H1 (cell line): ENCODE results near the gene KLHL21. TPM values are rescaled to one million over a fixed set of nuclear protein-coding genes. Genes with fewer than 3 reads are reported as not detected.

Experiments
- CTCF ChIA-PET: fragments of 300-600 bp; sonication (Branson Sonifier 250); formaldehyde crosslinking; loops from one replicate; lab custom pipeline; 2021; ENCODE audit not compliant: partially characterized antibody; lab: Charles Lee
- POLR2A ChIA-PET: fragments of 300-600 bp; sonication (Branson Sonifier 250); formaldehyde crosslinking; loops from one replicate; lab custom pipeline; 2021; ENCODE audit warnings: inconsistent platforms; ENCODE audit not compliant: partially characterized antibody; lab: Charles Lee
- DNase-seq, 2 experiments: peaks; one replicate each; pipeline versions ENCODE4 v3.0.0 to v3.0.0-alpha.2; 2010 to 2022; ENCODE audit warnings: low spot score in 2 of 2, low read depth in 1 of 2, mixed read lengths in 1 of 2
- FAIRE-seq: peaks from 2 replicates; lab custom pipeline; 2011; peaks lifted over from hg19 to GRCh38; lab: Jason Lieb, UNC
- H2AFZ ChIP-seq: 2 replicates; pipeline ENCODE4 v1.8.1; 2012; ENCODE audit warnings: low read length, inconsistent platforms
- H2AK5ac ChIP-seq: 2 replicates; pipeline ENCODE4 v1.6.1; 2013; ENCODE audit warnings: low read depth, low read length
- H2BK120ac ChIP-seq: replicated peaks from 2 replicates; pipeline ENCODE3; 2013; ENCODE audit warnings: low read depth, low read length, inconsistent platforms
- H2BK12ac ChIP-seq: 2 replicates; pipeline ENCODE4 v1.6.1; 2013; ENCODE audit warnings: low read depth, low read length
- H2BK15ac ChIP-seq: 2 replicates; pipeline ENCODE4 v1.6.1; 2013; ENCODE audit warnings: low read length
- H2BK20ac ChIP-seq: 2 replicates; pipeline ENCODE4 v1.6.1; 2013; ENCODE audit warnings: low read length
- H2BK5ac ChIP-seq: 2 replicates; pipeline ENCODE4 v1.6.1; 2013; ENCODE audit warnings: low read depth, low read length
- H3K14ac ChIP-seq: 2 replicates; pipeline ENCODE4 v1.6.1; 2013; ENCODE audit warnings: inconsistent platforms; ENCODE audit not compliant: insufficient read length
- H3K18ac ChIP-seq: 2 replicates; pipeline ENCODE4 v1.6.1; 2013; ENCODE audit warnings: low read length; ENCODE audit errors: extremely low read depth
- H3K23ac ChIP-seq: 2 replicates; pipeline ENCODE4 v1.6.1; 2013; ENCODE audit warnings: inconsistent platforms; ENCODE audit not compliant: insufficient read length
- H3K23me2 ChIP-seq: 2 replicates; pipeline ENCODE4 v1.6.1; 2013; ENCODE audit warnings: low read depth, low read length
- H3K27ac ChIP-seq: 2 replicates; pipeline ENCODE4 v1.6.1; 2011; ENCODE audit warnings: low read depth, low read length, inconsistent platforms
- H3K27me3 ChIP-seq, 4 experiments: replicated peaks in 1 of 4; 1 replicate in 1 of 4; 2 replicates in 3 of 4; pipeline versions ENCODE4 v1.6.1 to v1.8.1; 2011 to 2013; ENCODE audit warnings: low read length in 3 of 4, mild to moderate bottlenecking in 3 of 4, inconsistent platforms in 2 of 4, mixed read lengths in 2 of 4, moderate library complexity in 1 of 4; ENCODE audit not compliant: control insufficient read depth in 3 of 4, insufficient read depth in 3 of 4; ENCODE audit errors: extremely low read depth in 1 of 4
- H3K36me3 ChIP-seq, 4 experiments: 2 replicates each; pipeline versions ENCODE4 v1.6.1 to v1.8.1; 2011 to 2013; ENCODE audit warnings: mild to moderate bottlenecking in 4 of 4, low read length in 3 of 4, moderate library complexity in 2 of 4, control low read depth in 1 of 4, inconsistent platforms in 1 of 4; ENCODE audit not compliant: insufficient read depth in 4 of 4, control insufficient read depth in 2 of 4
- H3K4ac ChIP-seq: replicated peaks from 2 replicates; pipeline ENCODE3; 2013; ENCODE audit warnings: low read length, low read depth, mixed read lengths, inconsistent platforms; ENCODE audit not compliant: insufficient read length
- H3K4me1 ChIP-seq, 4 experiments: replicated peaks in 1 of 4; 1 replicate in 1 of 4; 2 replicates in 3 of 4; pipeline versions ENCODE4 v1.6.1 to v1.8.1; 2011 to 2013; ENCODE audit warnings: low read length in 3 of 4, inconsistent platforms in 2 of 4, mixed read lengths in 1 of 4; ENCODE audit not compliant: insufficient read depth in 4 of 4, control insufficient read depth in 3 of 4
- H3K4me2 ChIP-seq, 2 experiments: 2 replicates each; pipeline versions ENCODE4 v1.6.1 to v1.8.1; 2011 to 2013; ENCODE audit warnings: low read depth in 2 of 2, low read length in 2 of 2, control low read depth in 1 of 2, inconsistent platforms in 1 of 2, mild to moderate bottlenecking in 1 of 2; ENCODE audit not compliant: insufficient read depth in 1 of 2
- H3K4me3 ChIP-seq, 4 experiments: fragments of 200-600, 300-600 bp in 1 of 4; sonication (generic), shearing (Covaris generic), sonication (Bioruptor Twin) in 1 of 4; 2 replicates each; pipeline versions ENCODE4 v1.5.1 to v1.8.1; 2011 to 2016; ENCODE audit warnings: low read length in 4 of 4, low read depth in 3 of 4, control low read depth in 2 of 4, inconsistent platforms in 2 of 4, mild to moderate bottlenecking in 2 of 4, mixed read lengths in 1 of 4, moderate library complexity in 1 of 4; ENCODE audit not compliant: insufficient read depth in 2 of 4; ENCODE audit errors: extremely low read depth in 1 of 4
- H3K56ac ChIP-seq: replicated peaks from 2 replicates; pipeline ENCODE3; 2013; ENCODE audit warnings: low read depth, mild to moderate bottlenecking, mixed read lengths, low read length, inconsistent platforms; ENCODE audit not compliant: insufficient read length
- H3K79me1 ChIP-seq: 2 replicates; pipeline ENCODE4 v1.6.1; 2013; ENCODE audit warnings: low read depth, low read length, control low read depth
- H3K79me2 ChIP-seq, 2 experiments: 2 replicates each; pipeline versions ENCODE4 v1.6.1 to v1.8.1; 2012 to 2013; ENCODE audit warnings: low read length in 2 of 2, mild to moderate bottlenecking in 2 of 2, inconsistent platforms in 1 of 2; ENCODE audit not compliant: insufficient read depth in 2 of 2, control insufficient read depth in 1 of 2
- H3K9ac ChIP-seq, 4 experiments: replicated peaks in 1 of 4; 1 replicate in 1 of 4; 2 replicates in 3 of 4; pipeline versions ENCODE4 v1.6.1 to v1.8.1; 2011 to 2013; ENCODE audit warnings: low read depth in 3 of 4, low read length in 3 of 4, control low read depth in 2 of 4, mild to moderate bottlenecking in 2 of 4, moderate library complexity in 2 of 4, inconsistent platforms in 1 of 4; ENCODE audit errors: extremely low read depth in 1 of 4
- H3K9me3 ChIP-seq, 2 experiments: 2 replicates each; pipeline versions ENCODE4 v1.6.1 to v1.8.1; 2012 to 2013; ENCODE audit warnings: mild to moderate bottlenecking in 2 of 2, moderate library complexity in 2 of 2, control low read depth in 1 of 2, inconsistent platforms in 1 of 2, low read depth in 1 of 2, low read length in 1 of 2, mixed read lengths in 1 of 2; ENCODE audit not compliant: insufficient read depth in 2 of 2
- H4K20me1 ChIP-seq, 2 experiments: replicated peaks in 1 of 2; 2 replicates each; pipeline versions ENCODE3 to v1.8.1; 2011 to 2013; ENCODE audit warnings: inconsistent platforms in 2 of 2, low read length in 2 of 2, mild to moderate bottlenecking in 1 of 2; ENCODE audit not compliant: insufficient read depth in 2 of 2, control insufficient read depth in 1 of 2
- H4K5ac ChIP-seq: 2 replicates; pipeline ENCODE4 v1.6.1; 2013; ENCODE audit warnings: low read length, low read depth, mixed read lengths, inconsistent platforms; ENCODE audit not compliant: insufficient read length
- H4K8ac ChIP-seq: 2 replicates; pipeline ENCODE4 v1.8.0; 2013; ENCODE audit warnings: mild to moderate bottlenecking, moderate library complexity, low read length, inconsistent platforms; ENCODE audit not compliant: insufficient read depth; ENCODE audit errors: extremely low read depth
- H4K91ac ChIP-seq: replicated peaks from 2 replicates; pipeline ENCODE3; 2013; ENCODE audit warnings: low read length, mixed read lengths, inconsistent platforms; ENCODE audit not compliant: insufficient read length
- CTCF ChIP-seq, 3 experiments: IDR thresholded peaks; 1 replicate in 2 of 3; 2 replicates in 1 of 3; pipeline versions ENCODE4 v1.5.1 to v1.6.1; 2011; ENCODE audit warnings: low read length in 3 of 3, mild to moderate bottlenecking in 3 of 3, inconsistent platforms in 2 of 3, low read depth in 1 of 3, moderate library complexity in 1 of 3; ENCODE audit not compliant: insufficient read depth in 1 of 3; ENCODE audit errors: control extremely low read depth in 1 of 3
- GABPA ChIP-seq: IDR thresholded peaks from 2 replicates; pipeline ENCODE4 v1.6.1; 2011; ENCODE audit warnings: mild to moderate bottlenecking, low read length, moderate library complexity, borderline replicate concordance; ENCODE audit not compliant: insufficient read depth
- KDM4A ChIP-seq: IDR thresholded peaks from one replicate; pipeline ENCODE4 v1.7.1; 2012; ENCODE audit warnings: low read depth, mild to moderate bottlenecking, moderate library complexity, low read length, inconsistent platforms; ENCODE audit not compliant: severe bottlenecking
- POLR2A ChIP-seq, 2 experiments: IDR thresholded peaks; 1 replicate in 1 of 2; 2 replicates in 1 of 2; pipeline ENCODE4 v1.6.1; 2011; ENCODE audit warnings: low read depth in 2 of 2, low read length in 2 of 2, mild to moderate bottlenecking in 2 of 2; ENCODE audit errors: control extremely low read depth in 1 of 2
- SP2 ChIP-seq: IDR thresholded peaks from 2 replicates; pipeline ENCODE4 v1.6.1; 2012; ENCODE audit warnings: mild to moderate bottlenecking, low read length, inconsistent platforms
- WGBS, 2 experiments: shearing (Covaris generic) in 1 of 2; methylation state at CpG; one replicate each; pipeline versions ENCODE4 v1.1.6 to v1.1.7; 2013 to 2015; ENCODE audit warnings: low lambda C conversion rate in 2 of 2, mixed read lengths in 2 of 2, inconsistent platforms in 1 of 2, low coverage in 1 of 2, missing lambda C conversion rate in 1 of 2; ENCODE audit not compliant: insufficient replicate concordance in 2 of 2, insufficient coverage in 1 of 2, insufficient read length in 1 of 2; ENCODE audit errors: extremely low coverage in 1 of 2, missing lambda C conversion rate in 1 of 2; 5-methylcytosine and 5-hydroxymethylcytosine counted together
- polyA plus RNA-seq, 7 experiments: library from polyadenylated mRNA; depleted of rRNA in 3 of 7; stranded (reverse) in 5 of 7; unstranded in 2 of 7; fragments of >200 nt in 5 of 7; fragments of 200-250 nt in 2 of 7; gene quantifications; 1 replicate in 5 of 7; 2 replicates in 1 of 7; 4 replicates in 1 of 7; pipeline versions ENCODE4 v1.2.1 to v1.2.3, GENCODE V29; 2011 to 2013; ENCODE audit warnings: missing spikeins in 2 of 7, mixed read lengths in 2 of 7
- total RNA-seq: library from RNA; stranded (reverse); fragmentation: NEBNext Ultra II Directional; extraction: Animal tissue kit (Norgen Biotek cat#: 25700); gene quantifications from 2 replicates; pipeline ENCODE4 v1.2.1, GENCODE V29; 2021

The KLHL21 gene
- total and polyA plus RNA-seq, 2 of the 8 experiments (the other 6 are each of a cell fraction or from before 2014, with no cell fraction given) = 11.9 to 22.3 TPM

GRCh38 chr1:6569033-6569432 lies 33.6 kb downstream of the KLHL21 start:
- H2BK12ac ChIP-seq = no peak overlapping the region
- ChIA-PET CTCF (interaction anchor here (0.6 to 1.5 kb wide), 3 partner anchors 12 to 18 kb away, joined by 3 to 10 read pairs (median 3); partner anchors contain the start of gene NOL9), POLR2A (interaction anchor here (0.7 to 1.1 kb wide), 5 partner anchors 11 to 64 kb away, joined by 3 to 6 read pairs (median 4); partner anchors contain the start of gene KLHL21)
- H3K27me3 ChIP-seq = peaks cover 0 to 2% (median 0%) of the 10 kb centered on the region in 4 experiments; a peak in 1 of 7 replicates
- no peaks in the 10 kb centered on the region for H3K79me2 ChIP-seq
- no peak overlapping the region for H4K91ac ChIP-seq
- no peak overlapping the region for H4K8ac ChIP-seq
- no peaks in the 10 kb centered on the region; the same call in 1 of the 2 replicates for H3K23me2 ChIP-seq
- H3K4me2 ChIP-seq = no peak overlapping the region
- no peak overlapping the region for H2AFZ ChIP-seq
- H2BK120ac ChIP-seq = no peak overlapping the region
- WGBS, 2 experiments = 87 to 100% methylated on average over 5 to 11 of the region's 11 CpGs
- no peak overlapping the region for H3K23ac ChIP-seq
- no peak overlapping the region for H2BK20ac ChIP-seq
- no peak overlapping the region for H2AK5ac ChIP-seq
- H3K4me3 ChIP-seq = no peak overlapping the region
- peaks cover 0 to 2% (median under 1%) of the 10 kb centered on the region in 4 experiments; a peak in 2 of 7 replicates for H3K4me1 ChIP-seq
- H3K56ac ChIP-seq = no peak overlapping the region
- H3K18ac ChIP-seq = no peak overlapping the region
- no peak overlapping the region for H3K27ac ChIP-seq
- no peak overlapping the region for H4K5ac ChIP-seq
- peaks cover 0 to 1% of the 10 kb centered on the region in 2 experiments for H4K20me1 ChIP-seq
- no peak for TF ChIP-seq GABPA
- no peak for TF ChIP-seq POLR2A (IDR thresholded peaks at IDR 0.05; ENCODE audit: control extremely low read depth in 1 of 2, low read depth in 2 of 2, low read length in 2 of 2)
- no peak for TF ChIP-seq KDM4A
- no peak for TF ChIP-seq SP2
- no peak for TF ChIP-seq CTCF (IDR thresholded peaks at IDR 0.05; ENCODE audit: control extremely low read depth in 1 of 3, insufficient read depth in 1 of 3, low read depth in 1 of 3, low read length in 3 of 3)
- TF ChIP-seq, all 59 proteins: peak for 0
- H3K9ac ChIP-seq = no peak overlapping the region
- H2BK15ac ChIP-seq = no peak overlapping the region
- H3K14ac ChIP-seq = no peak overlapping the region
- H3K9me3 ChIP-seq = no peaks in the 10 kb centered on the region
- no peak overlapping the region for H2BK5ac ChIP-seq
- DNase-seq = no peak
- no peak for FAIRE-seq
- no peaks in the 10 kb centered on the region for H3K79me1 ChIP-seq
- no peaks in the 10 kb centered on the region for H3K36me3 ChIP-seq
- H3K4ac ChIP-seq = peak overlapping the region; percentile 23
